GM23338 (cell line): ENCODE results near the gene HCN2. TPM values are rescaled to one million over a fixed set of nuclear protein-coding genes. Genes with fewer than 3 reads are reported as not detected.

Source experiments
- ATAC-seq: fragments of 200-7000 bp; cut with Tn5 transposase; 3 replicates; pipeline ENCODE4 v1.9.1; 2020
- DNase-seq: peaks from one replicate; pipeline ENCODE4 v3.0.0-alpha.2; 2015; ENCODE audit warnings: low spot score
- H2AFZ ChIP-seq: fragments of 200-600 bp; sonication (generic); 2 replicates; pipeline ENCODE4 v1.8.0; 2016; ENCODE audit warnings: antibody characterized with exemption, mild to moderate bottlenecking, moderate library complexity
- H3F3A ChIP-seq: fragments of 200-600 bp; sonication (generic); replicated peaks from 2 replicates; pipeline ENCODE4 v1.8.0; 2017; ENCODE audit warnings: antibody characterized with exemption, mixed run types, low read depth
- H3K27ac ChIP-seq: fragments of 200-600 bp; sonication (generic); 2 replicates; pipeline ENCODE4 v1.6.1; 2016; ENCODE audit warnings: low read depth
- H3K27me3 ChIP-seq: fragments of 200-600 bp; sonication (generic); 2 replicates; pipeline ENCODE4 v1.8.0; 2016; ENCODE audit warnings: mild to moderate bottlenecking, mixed run types, moderate library complexity; ENCODE audit not compliant: insufficient read depth
- H3K36me3 ChIP-seq: fragments of 200-600 bp; sonication (generic); 2 replicates; pipeline ENCODE4 v1.8.0; 2016; ENCODE audit warnings: mild to moderate bottlenecking; ENCODE audit not compliant: insufficient read depth
- H3K4me1 ChIP-seq: fragments of 200-600 bp; sonication (generic); 2 replicates; pipeline ENCODE4 v1.8.0; 2016; ENCODE audit warnings: mild to moderate bottlenecking, moderate library complexity; ENCODE audit not compliant: insufficient read depth
- H3K4me2 ChIP-seq: fragments of 200-600 bp; sonication (generic); 2 replicates; pipeline ENCODE4 v1.7.1; 2017; ENCODE audit warnings: mixed run types
- H3K4me3 ChIP-seq: fragments of 200-600 bp; sonication (generic); 2 replicates; pipeline ENCODE4 v1.6.1; 2016; ENCODE audit warnings: mixed run types
- H3K79me2 ChIP-seq: fragments of 200-600 bp; sonication (generic); replicated peaks from 2 replicates; pipeline ENCODE4 v1.8.0; 2017; ENCODE audit warnings: mild to moderate bottlenecking; ENCODE audit not compliant: insufficient read depth
- H3K9me2 ChIP-seq: fragments of 200-600 bp; sonication (generic); 2 replicates; pipeline ENCODE4 v1.8.0; 2017; ENCODE audit not compliant: insufficient read depth
- H4K20me1 ChIP-seq: fragments of 200-600 bp; sonication (generic); replicated peaks from 2 replicates; pipeline ENCODE4 v1.8.0; 2017; ENCODE audit warnings: mild to moderate bottlenecking; ENCODE audit not compliant: insufficient read depth
- H3K27ac Mint-ChIP-seq: 2 replicates; pipeline ENCODE4 v1.8.0; 2020; ENCODE audit warnings: inconsistent platforms, mild to moderate bottlenecking, moderate library complexity, mixed read lengths
- H3K27me3 Mint-ChIP-seq: 3 replicates; pipeline ENCODE4 v1.8.0; 2022; ENCODE audit warnings: low read depth, mild to moderate bottlenecking, moderate library complexity, mixed read lengths, inconsistent platforms; ENCODE audit not compliant: insufficient read depth, poor library complexity
- H3K36me3 Mint-ChIP-seq: 3 replicates; pipeline ENCODE4 v1.8.0; 2021; ENCODE audit warnings: low read depth, mild to moderate bottlenecking, inconsistent platforms, moderate library complexity, mixed read lengths
- H3K4me1 Mint-ChIP-seq: 3 replicates; pipeline ENCODE4 v1.8.0; 2020; ENCODE audit warnings: mild to moderate bottlenecking, inconsistent platforms, mixed read lengths
- H3K4me3 Mint-ChIP-seq: 3 replicates; pipeline ENCODE4 v1.8.0; 2021; ENCODE audit warnings: moderate library complexity, mild to moderate bottlenecking, inconsistent platforms, mixed read lengths
- H3K9me3 Mint-ChIP-seq: 3 replicates; pipeline ENCODE4 v1.8.0; 2020; ENCODE audit warnings: moderate library complexity, mild to moderate bottlenecking, inconsistent platforms, mixed read lengths
- CREB1 ChIP-seq: fragments of 250-450 bp; sonication (Bioruptor Pico); IDR thresholded peaks from 2 replicates; pipeline ENCODE4 v1.5.0; 2020; ENCODE audit warnings: low read depth, mild to moderate bottlenecking, moderate library complexity
- CTCF ChIP-seq, 2 experiments: fragments of 200-600 bp in 1 of 2; sonication (generic) in 1 of 2; conservative IDR thresholded peaks; 2 replicates each; pipeline versions ENCODE4 v1.5.1 to v1.6.1; 2016 to 2017; ENCODE audit warnings: antibody characterized with exemption in 2 of 2, low read depth in 2 of 2, mild to moderate bottlenecking in 2 of 2, moderate library complexity in 1 of 2
- ETS1 ChIP-seq: IDR thresholded peaks from 2 replicates; pipeline ENCODE4 v1.6.1; 2016; ENCODE audit warnings: antibody characterized with exemption
- EZH2 ChIP-seq: fragments of 200-600 bp; sonication (generic); IDR thresholded peaks from one replicate; pipeline ENCODE4 v1.8.0; 2017; ENCODE audit warnings: antibody characterized with exemption, mild to moderate bottlenecking, low read depth; ENCODE audit not compliant: unreplicated experiment
- EZH2phosphoT487 ChIP-seq: fragments of 200-600 bp; sonication (generic); IDR thresholded peaks from one replicate; pipeline ENCODE4 v1.8.1; 2018; ENCODE audit warnings: antibody characterized with exemption; ENCODE audit not compliant: unreplicated experiment
- JUNB ChIP-seq: IDR thresholded peaks from one replicate; pipeline ENCODE4 v1.6.1; 2016; ENCODE audit warnings: antibody characterized with exemption; ENCODE audit not compliant: unreplicated experiment
- NANOG ChIP-seq: IDR thresholded peaks from 2 replicates; pipeline ENCODE4 v1.6.1; 2016; ENCODE audit warnings: antibody characterized with exemption, borderline replicate concordance
- POLR2AphosphoS5 ChIP-seq: IDR thresholded peaks from 2 replicates; pipeline ENCODE4 v1.6.1; 2016; ENCODE audit warnings: antibody characterized with exemption, low read depth
- REST ChIP-seq: IDR thresholded peaks from one replicate; pipeline ENCODE4 v1.6.1; 2018; ENCODE audit warnings: antibody characterized with exemption; ENCODE audit not compliant: unreplicated experiment
- STAT1 ChIP-seq: IDR thresholded peaks from one replicate; pipeline ENCODE4 v1.6.1; 2016; ENCODE audit warnings: antibody characterized with exemption; ENCODE audit not compliant: unreplicated experiment
- ZNF114 ChIP-seq: fragments of 250-450 bp; sonication (Bioruptor Pico); IDR thresholded peaks from 2 replicates; pipeline ENCODE4 v1.5.0; 2020; ENCODE audit warnings: mild to moderate bottlenecking, moderate library complexity
- ZNF331 ChIP-seq: fragments of 250-450 bp; sonication (Bioruptor Pico); IDR thresholded peaks from 2 replicates; pipeline ENCODE4 v1.5.0; 2020; ENCODE audit warnings: low read depth, mild to moderate bottlenecking, moderate library complexity
- ZNF462 ChIP-seq: fragments of 250-450 bp; sonication (Bioruptor Pico); IDR thresholded peaks from 2 replicates; pipeline ENCODE4 v1.5.0; 2020; ENCODE audit warnings: mild to moderate bottlenecking, moderate library complexity
- polyA plus RNA-seq: library from polyadenylated mRNA; unstranded; fragments of >200 nt; fragmentation: Nextera tagmentation; extraction: Ambion mirVana; gene quantifications from 2 replicates; pipeline ENCODE4 v1.2.1, GENCODE V29; 2016
- total RNA-seq: library from RNA; depleted of rRNA; stranded (reverse); fragments of >200 nt; shearing (Covaris generic); gene quantifications from 2 replicates; pipeline ENCODE4 v1.2.3, GENCODE V29; 2014

Gene HCN2
- total and polyA plus RNA-seq, 2 experiments from 2014 or later: 0.06 to 2.9 TPM

- DNase-seq: no peak
- peaks cover 16% of the 10 kb centered on the region for H3K27me3 Mint-ChIP-seq
- H3K4me1 ChIP-seq: no peaks in the 10 kb centered on the region
- no peak overlapping the region for H3K4me3 ChIP-seq
- peaks cover 17% of the 10 kb centered on the region; the same call in 2 of the 3 replicates for H3K36me3 Mint-ChIP-seq
- H3K4me3 Mint-ChIP-seq: no peak overlapping the region
- no peaks in the 10 kb centered on the region for H3K9me2 ChIP-seq
- TF ChIP-seq NANOG: no peak
- TF ChIP-seq EZH2: no peak
- no peak for TF ChIP-seq ZNF114 (CRISPR knock-in tag)
- TF ChIP-seq STAT1: no peak
- TF ChIP-seq EZH2phosphoT487: no peak
- no peak for TF ChIP-seq ZNF462 (CRISPR knock-in tag)
- no peak for TF ChIP-seq ETS1
- TF ChIP-seq CREB1 (CRISPR knock-in tag): no peak
- TF ChIP-seq JUNB: no peak
- no peak for TF ChIP-seq REST
- no peak for TF ChIP-seq CTCF (conservative IDR thresholded peaks at IDR 0.05; ENCODE audit: low read depth in 2 of 2)
- no peak for TF ChIP-seq POLR2AphosphoS5
- TF ChIP-seq ZNF331 (CRISPR knock-in tag): no peak
- no peaks in the 10 kb centered on the region for H3K9me3 Mint-ChIP-seq
- no peak overlapping the region for H3K27ac Mint-ChIP-seq
- H2AFZ ChIP-seq: no peak overlapping the region
- no peaks in the 10 kb centered on the region for H3K79me2 ChIP-seq
- H3K4me1 Mint-ChIP-seq: no peaks in the 10 kb centered on the region
- H4K20me1 ChIP-seq: no peaks in the 10 kb centered on the region; the same call in 1 of the 2 replicates
- 0 out of 2 replicates have a peak, but pooled peaks cover 5% of the 10 kb centered on the region for H3K36me3 ChIP-seq
- H3K27ac ChIP-seq: no peak overlapping the region
- no peak overlapping the region for H3K4me2 ChIP-seq
- H3F3A ChIP-seq: no peaks in the 10 kb centered on the region
- ATAC-seq: no peak
- H3K27me3 ChIP-seq: no peaks in the 10 kb centered on the region
Observed at GRCh38 chr19:644789-645188, 55.1 kb downstream of the HCN2 start.
